ENCODE results near the gene KRT80.

The KRT80 gene

DNA sequence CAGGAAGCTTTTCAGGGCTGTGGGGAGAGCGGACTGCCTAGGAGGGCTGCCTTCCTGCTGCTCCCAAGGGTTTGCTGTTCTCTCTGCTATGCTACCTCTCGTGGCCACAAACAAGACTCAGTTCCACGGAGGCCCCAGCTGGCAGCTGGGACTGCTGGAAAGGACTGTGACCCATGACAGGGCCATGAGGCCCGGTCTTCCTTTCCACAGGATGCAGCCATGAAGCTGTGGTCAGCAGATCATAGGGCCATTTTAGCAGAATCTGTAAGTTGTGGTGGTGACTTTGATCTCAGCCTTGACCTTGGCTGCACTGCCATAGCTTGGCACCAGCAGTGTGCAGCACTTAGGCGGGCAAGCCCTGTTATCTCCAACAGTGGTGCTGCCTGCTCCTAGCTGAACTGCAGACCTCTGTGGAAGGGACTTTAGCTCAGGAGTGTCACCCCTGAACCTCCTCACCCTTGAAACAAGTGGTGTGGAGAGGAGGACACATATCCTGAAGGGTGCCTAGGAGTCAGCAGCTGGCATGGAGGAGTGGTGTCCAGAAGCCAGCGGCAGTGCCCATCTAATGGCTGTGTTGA is 12.3 kb downstream of the KRT80 start:
- Histone ChIP-seq H3K36me3 (ENCODE audit: control insufficient read depth in 1 of 2, insufficient read depth in 2 of 2, low read depth in 1 of 2, low read length in 2 of 2) (peaks cover 0 to 16% of the 10 kb centered on the region in 2 experiments), H3K27me3 (ENCODE audit: control insufficient read depth in 1 of 2, insufficient read depth in 1 of 2, low read length in 2 of 2) (no peaks in the 10 kb centered on the region), H2AK5ac (ENCODE audit: low read length, severe bottlenecking) (peak overlapping the region; percentile 47), H3K79me1 (replicated peaks; ENCODE audit: low read length, poor library complexity, severe bottlenecking) (no peaks in the 10 kb centered on the region), H3K18ac (ENCODE audit: low read depth in 1 of 2, low read length in 2 of 2) (peak overlapping the region in 1 of 2 experiments; percentile 58), H3K23ac (ENCODE audit: low read length in 2 of 2) (no peak overlapping the region), H3K4me1 (ENCODE audit: control insufficient read depth, insufficient read depth, low read depth, low read length) (peaks cover 69% of the 10 kb centered on the region), H2BK120ac (ENCODE audit: low read depth, low read length) (no peak overlapping the region), H3K14ac (ENCODE audit: low read length in 2 of 2) (no peak overlapping the region), H3K4ac (ENCODE audit: low read depth in 1 of 2, low read length in 2 of 2) (no peak overlapping the region), H2BK12ac (ENCODE audit: low read length in 2 of 2) (peak overlapping the region; percentile 8 to 62), H2BK15ac (ENCODE audit: low read depth, poor library complexity, severe bottlenecking) (no peak overlapping the region), H2AFZ (ENCODE audit: low read depth, low read length) (no peak overlapping the region), H3K9ac (ENCODE audit: low read length) (no peak overlapping the region), H4K8ac (ENCODE audit: low read length) (no peak overlapping the region), H4K91ac (ENCODE audit: low read length) (peak overlapping the region; percentile 67), H3K27ac (ENCODE audit: low read length, poor library complexity, severe bottlenecking) (no peak overlapping the region), H3K4me2 (ENCODE audit: low read length, poor library complexity, severe bottlenecking) (no peak overlapping the region), H3K4me3 (ENCODE audit: insufficient read depth in 1 of 2, low read depth in 1 of 2, low read length in 2 of 2) (no peak overlapping the region), H3K9me3 (ENCODE audit: control insufficient read depth, low read length) (no peaks in the 10 kb centered on the region), H2BK5ac (ENCODE audit: low read depth, low read length, poor library complexity, severe bottlenecking) (no peak overlapping the region)
- no peak for DNase-seq
- 96% methylated on average over 6 of the region's 6 CpGs for WGBS

- Histone ChIP-seq H2BK120ac (ENCODE audit: low read depth, low read length) (no peak overlapping the region), H3K4me3 (ENCODE audit: insufficient read depth in 1 of 2, low read depth in 1 of 2, low read length in 2 of 2) (no peak overlapping the region), H3K14ac (ENCODE audit: low read length in 2 of 2) (no peak overlapping the region)
Observed at GRCh38 chr12:52178984-52179383, 12.8 kb downstream of the KRT80 start.

DNA sequence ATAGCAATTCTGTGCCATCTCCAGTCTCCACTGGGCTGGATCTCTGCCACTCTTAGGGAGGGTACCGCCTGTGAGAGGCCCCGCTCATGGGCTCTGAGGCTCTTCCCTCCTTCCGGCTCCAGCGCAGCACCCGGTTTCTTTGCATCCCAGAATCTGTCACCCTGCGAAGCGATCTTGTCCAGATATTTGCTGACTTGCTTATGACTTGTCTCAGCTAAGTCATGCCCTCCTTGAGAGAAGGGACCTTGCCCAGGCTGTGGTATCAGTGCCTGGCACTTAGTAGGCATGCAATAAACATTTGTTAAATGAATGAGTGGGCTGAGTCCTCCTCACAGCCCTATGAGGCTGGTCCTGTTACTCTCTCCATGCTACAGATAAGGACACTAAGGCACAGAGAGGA is 13.4 kb downstream of the KRT80 start:
- 77% methylated on average over 7 of the region's 7 CpGs for WGBS
- H2BK15ac ChIP-seq (ENCODE audit: low read depth, poor library complexity, severe bottlenecking), result no peak overlapping the region
- peaks cover 0 to 15% of the 10 kb centered on the region in 2 experiments for H3K36me3 ChIP-seq (ENCODE audit: control insufficient read depth in 1 of 2, insufficient read depth in 2 of 2, low read depth in 1 of 2, low read length in 2 of 2)
- H4K91ac ChIP-seq (ENCODE audit: low read length), result no peak overlapping the region
- H3K4me1 ChIP-seq (ENCODE audit: control insufficient read depth, insufficient read depth, low read depth, low read length), result peaks cover 61% of the 10 kb centered on the region
- peak overlapping the region; percentile 56 for H2AK5ac ChIP-seq (ENCODE audit: low read length, severe bottlenecking)
- no peak overlapping the region for H3K4ac ChIP-seq (ENCODE audit: low read depth in 1 of 2, low read length in 2 of 2)
- no peak overlapping the region for H4K8ac ChIP-seq (ENCODE audit: low read length)
- no peak overlapping the region for H2BK5ac ChIP-seq (ENCODE audit: low read depth, low read length, poor library complexity, severe bottlenecking)
- H2AFZ ChIP-seq (ENCODE audit: low read depth, low read length), result no peak overlapping the region
- peak overlapping the region; percentile 7 for H3K27ac ChIP-seq (ENCODE audit: low read length, poor library complexity, severe bottlenecking)
- H2BK120ac ChIP-seq (ENCODE audit: low read depth, low read length), result peak overlapping the region; percentile 11
- H3K4me2 ChIP-seq (ENCODE audit: low read length, poor library complexity, severe bottlenecking), result no peak overlapping the region
- H3K23ac ChIP-seq (ENCODE audit: low read length in 2 of 2), result no peak overlapping the region
- H3K14ac ChIP-seq (ENCODE audit: low read length in 2 of 2), result no peak overlapping the region
- no peak overlapping the region for H3K18ac ChIP-seq (ENCODE audit: low read depth in 1 of 2, low read length in 2 of 2)
- no peak for DNase-seq
- H3K4me3 ChIP-seq (ENCODE audit: insufficient read depth in 1 of 2, low read depth in 1 of 2, low read length in 2 of 2), result no peak overlapping the region
- no peaks in the 10 kb centered on the region for H3K9me3 ChIP-seq (ENCODE audit: control insufficient read depth, low read length)
- no peak overlapping the region for H2BK12ac ChIP-seq (ENCODE audit: low read length in 2 of 2)
- no peak overlapping the region for H3K9ac ChIP-seq (ENCODE audit: low read length)
- no peaks in the 10 kb centered on the region for H3K27me3 ChIP-seq (ENCODE audit: control insufficient read depth in 1 of 2, insufficient read depth in 1 of 2, low read length in 2 of 2)
- H3K79me1 ChIP-seq (replicated peaks; ENCODE audit: low read length, poor library complexity, severe bottlenecking), result no peaks in the 10 kb centered on the region

More at GRCh38 chr12:52178984-52179383, 12.8 kb downstream of the KRT80 start:
- Histone ChIP-seq H3K9ac (ENCODE audit: low read length) (no peak overlapping the region), H3K79me1 (replicated peaks; ENCODE audit: low read length, poor library complexity, severe bottlenecking) (no peaks in the 10 kb centered on the region), H3K23ac (ENCODE audit: low read length in 2 of 2) (no peak overlapping the region), H2BK15ac (ENCODE audit: low read depth, poor library complexity, severe bottlenecking) (no peak overlapping the region), H3K4me1 (ENCODE audit: control insufficient read depth, insufficient read depth, low read depth, low read length) (peaks cover 66% of the 10 kb centered on the region), H3K9me3 (ENCODE audit: control insufficient read depth, low read length) (no peaks in the 10 kb centered on the region), H3K36me3 (ENCODE audit: control insufficient read depth in 1 of 2, insufficient read depth in 2 of 2, low read depth in 1 of 2, low read length in 2 of 2) (peaks cover 0 to 15% of the 10 kb centered on the region in 2 experiments), H2BK5ac (ENCODE audit: low read depth, low read length, poor library complexity, severe bottlenecking) (no peak overlapping the region), H3K18ac (ENCODE audit: low read depth in 1 of 2, low read length in 2 of 2) (peak overlapping the region in 1 of 2 experiments; percentile 38), H4K91ac (ENCODE audit: low read length) (peak overlapping the region; percentile 67), H3K27me3 (ENCODE audit: control insufficient read depth in 1 of 2, insufficient read depth in 1 of 2, low read length in 2 of 2) (no peaks in the 10 kb centered on the region), H3K4me2 (ENCODE audit: low read length, poor library complexity, severe bottlenecking) (no peak overlapping the region), H2BK12ac (ENCODE audit: low read length in 2 of 2) (no peak overlapping the region), H4K8ac (ENCODE audit: low read length) (no peak overlapping the region), H3K27ac (ENCODE audit: low read length, poor library complexity, severe bottlenecking) (no peak overlapping the region), H2AFZ (ENCODE audit: low read depth, low read length) (no peak overlapping the region), H3K4ac (ENCODE audit: low read depth in 1 of 2, low read length in 2 of 2) (peak overlapping the region in 1 of 2 experiments; percentile 30), H2AK5ac (ENCODE audit: low read length, severe bottlenecking) (peak overlapping the region; percentile 49)
- 75% methylated on average over 2 of the region's 2 CpGs for WGBS
- no peak for DNase-seq

GRCh38 chr12:52175371-52176350 is 16.2 kb downstream of the KRT80 start:
- peaks cover 42% of the 10 kb centered on the region for H3K4me1 ChIP-seq (ENCODE audit: control insufficient read depth, insufficient read depth, low read depth, low read length)
- peak overlapping the region; percentile 97 for H4K91ac ChIP-seq (ENCODE audit: low read length)
- H2BK15ac ChIP-seq (ENCODE audit: low read depth, poor library complexity, severe bottlenecking), result peak overlapping the region; percentile 8
- H2BK120ac ChIP-seq (ENCODE audit: low read depth, low read length), result peak overlapping the region; percentile 68
- peak overlapping the region; percentile 97 for H4K8ac ChIP-seq (ENCODE audit: low read length)
- H3K79me1 ChIP-seq (replicated peaks; ENCODE audit: low read length, poor library complexity, severe bottlenecking), result no peaks in the 10 kb centered on the region
- peak; percentile 58 for DNase-seq
- no peak overlapping the region for H3K14ac ChIP-seq (ENCODE audit: low read length in 2 of 2)
- H2BK12ac ChIP-seq (ENCODE audit: low read length in 2 of 2), result peak overlapping the region; percentile 44 to 85
- no peaks in the 10 kb centered on the region for H3K9me3 ChIP-seq (ENCODE audit: control insufficient read depth, low read length)
- H3K27me3 ChIP-seq (ENCODE audit: control insufficient read depth in 1 of 2, insufficient read depth in 1 of 2, low read length in 2 of 2), result no peaks in the 10 kb centered on the region
- H3K4me3 ChIP-seq (ENCODE audit: insufficient read depth in 1 of 2, low read depth in 1 of 2, low read length in 2 of 2), result no peak overlapping the region
- H2AK5ac ChIP-seq (ENCODE audit: low read length, severe bottlenecking), result peak overlapping the region; percentile 71
- peaks cover 0 to 25% of the 10 kb centered on the region in 2 experiments for H3K36me3 ChIP-seq (ENCODE audit: control insufficient read depth in 1 of 2, insufficient read depth in 2 of 2, low read depth in 1 of 2, low read length in 2 of 2)
- H2AFZ ChIP-seq (ENCODE audit: low read depth, low read length), result no peak overlapping the region
- H3K4ac ChIP-seq (ENCODE audit: low read depth in 1 of 2, low read length in 2 of 2), result peak overlapping the region; percentile 29 to 79
- H3K4me2 ChIP-seq (ENCODE audit: low read length, poor library complexity, severe bottlenecking), result no peak overlapping the region
- no peak overlapping the region for H3K9ac ChIP-seq (ENCODE audit: low read length)
- H3K23ac ChIP-seq (ENCODE audit: low read length in 2 of 2), result no peak overlapping the region
- H3K18ac ChIP-seq (ENCODE audit: low read depth in 1 of 2, low read length in 2 of 2), result peak overlapping the region; percentile 79 to 88
- peak overlapping the region; percentile 71 for H2BK5ac ChIP-seq (ENCODE audit: low read depth, low read length, poor library complexity, severe bottlenecking)
- 77% methylated on average over 20 of the region's 20 CpGs for WGBS
- peak overlapping the region; percentile 37 for H3K27ac ChIP-seq (ENCODE audit: low read length, poor library complexity, severe bottlenecking)

Measured in mesenchymal stem cell (in vitro differentiated cells and primary cell).